ENCODE measurements around the gene ATP1B2. TPM values are rescaled to one million over a fixed set of nuclear protein-coding genes. Genes with fewer than 3 reads are reported as not detected.

Gene ATP1B2
- total RNA-seq, 4 donors from 2014 or later: 3.2 to 20.7 (median 8.0) TPM

GRCh38 chr17:7613769-7614424 is 36.8 kb upstream of the ATP1B2 start:
- H3K4me3 ChIP-seq: peak overlapping the region; percentile 59 to 68
- H3K4me1 ChIP-seq: peaks cover 0 to 16% of the 10 kb centered on the region in 2 donors
- H3K27ac ChIP-seq: peak overlapping the region; percentile 92 to 94
- no peaks in the 10 kb centered on the region for H3K36me3 ChIP-seq
- intact Hi-C loops (cut with DNase I; ENCODE audit: low total_unique reads): no loop called here
- no peak for DNase-seq
- no peaks in the 10 kb centered on the region for H3K27me3 ChIP-seq
- no peaks in the 10 kb centered on the region for H3K9me3 ChIP-seq
- TF ChIP-seq CTCF (IDR thresholded peaks at IDR 0.05) (no peak), POLR2A (IDR thresholded peaks at IDR 0.05) (no peak)

- Histone ChIP-seq H3K36me3 (no peaks in the 10 kb centered on the region), H3K4me1 (peaks cover 0 to 16% of the 10 kb centered on the region in 2 donors), H3K4me3 (peak within 1 kb of the TSS; percentile 59 to 68), H3K9me3 (no peaks in the 10 kb centered on the region), H3K27ac (peak within 1 kb of the TSS; percentile 92 to 94), H3K27me3 (no peaks in the 10 kb centered on the region)
- intact Hi-C loops (cut with DNase I; ENCODE audit: low total_unique reads): no loop called here
- peak; percentile 52 to 76 (median 72) for TF ChIP-seq CTCF (IDR thresholded peaks at IDR 0.05)
- TF ChIP-seq POLR2A (IDR thresholded peaks at IDR 0.05): peak; percentile 89 to 95
- DNase-seq: peak; percentile 99 to 100
These were observed 36.1 kb upstream of the ATP1B2 start, which contains the start of gene FXR2 for GRCh38 chr17:7614425-7615264. Gene FXR2, minus strand, starts transcription at chr17:7614897. Its CDS starts 365 bp downstream, at chr17:7614532.

- Histone ChIP-seq H3K4me3 (peak overlapping the region; percentile 29 to 30), H3K36me3 (no peaks in the 10 kb centered on the region), H3K27ac (peak overlapping the region; percentile 79 to 87), H3K27me3 (no peaks in the 10 kb centered on the region), H3K9me3 (no peaks in the 10 kb centered on the region), H3K4me1 (peaks cover 0 to 13% of the 10 kb centered on the region in 2 donors)
- no peak for DNase-seq
- intact Hi-C loops (cut with DNase I; ENCODE audit: low total_unique reads): no loop called here
- TF ChIP-seq CTCF (IDR thresholded peaks at IDR 0.05) (no peak), POLR2A (IDR thresholded peaks at IDR 0.05) (no peak)
These were observed 35.4 kb upstream of the ATP1B2 start for GRCh38 chr17:7615265-7615747.

- H3K27ac ChIP-seq: no peak overlapping the region
- TF ChIP-seq CTCF (IDR thresholded peaks at IDR 0.05): no peak
- TF ChIP-seq POLR2A (IDR thresholded peaks at IDR 0.05): no peak
- no peaks in the 10 kb centered on the region for H3K9me3 ChIP-seq
- no peak for DNase-seq
- H3K27me3 ChIP-seq: no peaks in the 10 kb centered on the region
- peaks cover 0 to 1% of the 10 kb centered on the region in 2 donors for H3K4me1 ChIP-seq
- H3K36me3 ChIP-seq: no peaks in the 10 kb centered on the region
- intact Hi-C loops (cut with DNase I; ENCODE audit: low total_unique reads): no loop called here
- H3K4me3 ChIP-seq: no peak overlapping the region
These were observed 32.1 kb upstream of the ATP1B2 start for GRCh38 chr17:7618608-7619007.

GRCh38 chr17:7620835-7621234 is 29.9 kb upstream of the ATP1B2 start:
- intact Hi-C loops (cut with DNase I; ENCODE audit: low total_unique reads): no loop called here
- no peaks in the 10 kb centered on the region for H3K9me3 ChIP-seq
- H3K4me3 ChIP-seq: no peak overlapping the region
- no peaks in the 10 kb centered on the region for H3K4me1 ChIP-seq
- no peak for DNase-seq
- no peaks in the 10 kb centered on the region for H3K27me3 ChIP-seq
- no peaks in the 10 kb centered on the region for H3K36me3 ChIP-seq
- no peak for TF ChIP-seq POLR2A (IDR thresholded peaks at IDR 0.05)
- TF ChIP-seq CTCF (IDR thresholded peaks at IDR 0.05): no peak
- no peak overlapping the region for H3K27ac ChIP-seq

Measured in uterus (tissue), 4 donors.